Fibroblast of pulmonary artery (primary cell): ENCODE data around the gene PLXNA4.

ENCODE experiments used
- DNase-seq: peaks from one replicate; pipeline ENCODE4 v3.0.0-alpha.2; 2010; ENCODE audit warnings: low read depth
- H3K4me3 ChIP-seq: replicated peaks from 2 replicates; pipeline ENCODE4 v1.5.1; 2011; ENCODE audit warnings: low read depth, mild to moderate bottlenecking, control low read depth, low read length, moderate library complexity
- TF ChIP-seq, protein P1 (sequence below): IDR thresholded peaks from 2 replicates; pipeline ENCODE4 v1.5.1; 2011; ENCODE audit warnings: mild to moderate bottlenecking, control low read depth, low read length, inconsistent platforms; ENCODE audit errors: missing control alignments

PLXNA4 gene

DNA sequence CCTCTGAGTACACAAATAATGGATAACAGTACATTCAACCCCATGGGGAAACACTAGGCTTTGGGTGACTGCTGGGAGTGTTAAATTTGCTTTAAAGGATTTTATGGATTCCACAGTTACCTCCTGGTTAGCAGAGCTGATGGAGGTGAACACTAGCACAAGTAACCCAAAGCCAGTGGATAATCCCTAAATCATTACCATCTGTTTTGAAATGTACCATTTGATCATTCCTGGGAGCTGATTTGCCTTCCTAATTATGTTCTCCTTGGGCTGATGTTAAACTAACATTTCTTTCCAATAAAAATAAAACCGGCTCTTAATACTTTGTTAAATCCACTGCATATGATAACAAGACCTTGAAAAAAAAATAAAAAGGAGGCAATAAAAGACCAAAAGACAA is 493.9 kb downstream of the PLXNA4 start:
- TF ChIP-seq, protein P1, sequence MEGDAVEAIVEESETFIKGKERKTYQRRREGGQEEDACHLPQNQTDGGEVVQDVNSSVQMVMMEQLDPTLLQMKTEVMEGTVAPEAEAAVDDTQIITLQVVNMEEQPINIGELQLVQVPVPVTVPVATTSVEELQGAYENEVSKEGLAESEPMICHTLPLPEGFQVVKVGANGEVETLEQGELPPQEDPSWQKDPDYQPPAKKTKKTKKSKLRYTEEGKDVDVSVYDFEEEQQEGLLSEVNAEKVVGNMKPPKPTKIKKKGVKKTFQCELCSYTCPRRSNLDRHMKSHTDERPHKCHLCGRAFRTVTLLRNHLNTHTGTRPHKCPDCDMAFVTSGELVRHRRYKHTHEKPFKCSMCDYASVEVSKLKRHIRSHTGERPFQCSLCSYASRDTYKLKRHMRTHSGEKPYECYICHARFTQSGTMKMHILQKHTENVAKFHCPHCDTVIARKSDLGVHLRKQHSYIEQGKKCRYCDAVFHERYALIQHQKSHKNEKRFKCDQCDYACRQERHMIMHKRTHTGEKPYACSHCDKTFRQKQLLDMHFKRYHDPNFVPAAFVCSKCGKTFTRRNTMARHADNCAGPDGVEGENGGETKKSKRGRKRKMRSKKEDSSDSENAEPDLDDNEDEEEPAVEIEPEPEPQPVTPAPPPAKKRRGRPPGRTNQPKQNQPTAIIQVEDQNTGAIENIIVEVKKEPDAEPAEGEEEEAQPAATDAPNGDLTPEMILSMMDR = no peak
- no peak for DNase-seq
- no peak overlapping the region for H3K4me3 ChIP-seq

DNA sequence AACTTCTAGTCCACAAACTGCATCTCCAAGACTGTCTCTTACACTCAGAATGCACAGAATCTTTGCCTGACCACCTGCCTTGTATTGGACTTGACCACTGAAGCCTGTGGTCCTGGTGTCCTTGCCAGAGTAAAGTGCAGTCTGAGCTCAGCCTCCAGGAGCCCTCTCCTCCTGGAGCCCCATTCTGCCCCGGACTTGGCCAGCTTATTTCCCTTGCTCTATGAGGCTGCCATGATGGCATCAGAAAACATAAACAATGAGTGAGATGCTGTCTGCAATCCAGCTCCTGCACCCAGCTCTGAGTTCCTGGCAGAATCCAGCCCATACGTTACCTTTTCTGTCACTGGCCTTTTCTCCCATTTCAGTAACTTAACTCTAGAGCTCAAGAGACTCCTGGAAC is 494.6 kb downstream of the PLXNA4 start:
- H3K4me3 ChIP-seq = no peak overlapping the region
- TF ChIP-seq, protein P1 = no peak
- no peak for DNase-seq

DNA sequence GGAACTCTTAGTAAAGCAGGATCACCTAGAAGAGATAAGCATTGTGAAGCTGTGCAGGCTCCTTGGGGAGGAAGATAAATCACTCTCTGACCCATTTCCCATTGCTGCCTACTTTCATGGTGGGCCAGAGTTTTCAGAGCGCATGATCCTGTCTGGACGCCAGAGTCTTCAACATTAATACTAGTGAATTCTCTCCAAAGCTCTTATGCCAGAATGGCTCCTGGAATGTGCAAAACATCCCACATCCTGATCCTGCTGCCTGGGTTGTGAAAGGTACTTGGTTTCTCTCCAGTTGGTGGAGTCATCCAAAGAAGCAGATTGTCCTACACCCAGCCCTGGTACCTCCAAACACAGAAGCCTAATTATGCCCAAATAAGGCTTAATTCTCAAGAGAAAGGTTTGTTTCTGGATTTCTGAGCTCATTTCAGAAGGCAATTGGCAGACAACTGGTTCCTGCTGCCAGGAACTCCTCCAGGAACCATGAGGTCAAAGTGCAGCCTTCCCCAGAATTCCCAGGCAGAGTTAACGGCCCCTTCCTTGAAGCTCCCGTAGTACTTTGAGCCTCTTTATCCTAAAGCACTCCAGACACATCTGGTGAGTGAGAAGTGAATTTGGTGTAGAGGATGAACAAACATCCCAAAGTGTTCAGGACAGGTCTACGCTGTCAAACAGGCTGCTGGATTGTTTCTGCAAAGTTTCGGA is 495.2 kb downstream of the PLXNA4 start:
- peak; percentile 85 for DNase-seq
- H3K4me3 ChIP-seq = no peak overlapping the region
- TF ChIP-seq, protein P1 = no peak

DNA sequence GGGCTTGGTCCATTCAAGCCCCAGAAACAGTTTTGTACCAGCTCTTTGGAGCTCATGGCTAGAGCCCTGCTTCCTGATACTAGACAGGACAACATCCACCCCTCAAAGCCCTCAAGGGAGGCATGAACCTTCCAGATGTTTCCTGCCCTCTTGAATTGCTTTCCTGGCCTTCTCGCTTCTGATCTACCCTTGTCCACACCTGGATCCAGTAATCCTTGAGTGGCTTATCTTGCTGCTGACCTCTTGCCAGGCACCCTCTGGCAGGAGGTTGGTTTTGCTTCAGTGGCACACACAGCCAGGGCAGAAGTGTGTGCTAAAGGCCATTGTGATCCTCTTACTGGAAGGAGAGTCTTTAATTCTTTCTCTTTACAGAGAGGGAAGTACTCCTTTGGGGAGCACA is 495.8 kb downstream of the PLXNA4 start:
- H3K4me3 ChIP-seq = no peak overlapping the region
- DNase-seq = no peak
- TF ChIP-seq, protein P1 = no peak

DNA sequence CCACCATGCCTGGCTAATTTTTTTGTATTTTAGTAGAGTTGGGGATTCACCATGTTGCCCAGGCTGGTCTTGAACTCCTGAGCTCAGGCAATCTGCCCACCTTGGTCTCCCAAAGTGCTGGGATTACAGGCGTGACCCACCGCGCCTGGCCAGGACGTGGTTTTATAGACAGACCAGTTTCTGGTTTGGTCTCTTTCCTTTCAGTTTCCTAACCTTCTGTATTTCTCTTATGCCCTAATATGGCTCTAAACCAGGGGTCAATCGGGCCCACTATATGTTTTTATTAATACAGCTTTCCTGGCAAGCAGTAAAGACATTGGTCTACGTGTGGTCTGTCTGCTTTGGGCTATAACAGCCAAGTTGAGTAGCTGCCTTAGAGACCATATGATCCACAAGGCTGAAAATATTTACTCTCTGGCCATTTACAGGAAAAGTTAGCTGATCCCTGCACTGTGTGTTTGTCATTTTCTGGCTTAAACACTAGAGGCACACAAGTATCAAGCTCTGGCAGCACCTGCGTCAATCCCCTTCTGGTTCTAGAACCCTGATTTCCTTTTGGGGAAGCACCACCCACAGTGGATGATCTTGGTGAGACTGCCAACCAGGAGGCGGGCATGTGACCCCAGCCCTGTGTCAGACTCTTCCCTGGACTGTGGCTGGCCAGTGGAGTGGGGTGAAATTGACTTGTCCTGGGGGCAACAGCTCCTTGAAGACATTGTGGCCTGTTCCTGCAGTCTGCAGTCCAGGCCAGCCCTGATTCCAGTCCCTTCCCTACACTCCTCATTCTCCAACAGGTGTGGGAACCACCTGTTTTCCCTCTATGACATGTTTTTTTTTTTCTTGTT is 497.2 kb downstream of the PLXNA4 start:
- no peak overlapping the region for H3K4me3 ChIP-seq
- no peak for DNase-seq
- TF ChIP-seq, protein P1 = no peak

DNA sequence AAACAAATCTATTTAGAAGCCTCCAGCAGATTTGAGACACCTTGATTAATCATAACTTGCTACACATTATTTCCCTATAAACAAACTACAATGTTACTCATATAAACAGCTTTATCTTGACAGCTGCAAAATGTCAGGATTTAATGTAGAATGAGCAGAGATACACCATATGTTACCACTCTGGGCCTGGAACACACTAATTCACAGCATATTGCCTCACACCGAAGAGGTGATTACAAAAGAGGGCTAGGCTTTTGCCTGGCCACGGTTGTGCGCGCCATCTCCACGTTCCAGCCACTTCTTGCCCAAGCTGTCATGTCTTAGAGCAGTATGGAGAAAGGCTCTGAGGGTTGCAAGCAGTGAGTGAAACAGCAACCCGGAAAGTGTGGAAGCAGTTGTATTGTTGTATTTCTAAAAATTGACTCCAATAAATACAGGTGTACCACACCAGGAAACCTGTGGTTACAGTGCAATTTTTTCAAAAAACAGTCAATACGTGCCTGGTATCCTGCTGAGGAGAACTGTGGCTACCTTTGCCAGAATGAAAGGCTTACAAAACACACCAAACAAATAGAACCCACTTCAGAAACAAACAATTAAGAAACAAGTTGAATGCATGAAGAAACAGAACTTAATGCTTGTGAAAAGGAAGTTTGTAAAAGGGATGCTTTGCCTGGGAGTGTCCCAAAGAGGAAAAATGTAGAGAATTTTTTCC is 498.1 kb downstream of the PLXNA4 start:
- H3K4me3 ChIP-seq = no peak overlapping the region
- TF ChIP-seq, protein P1 = no peak
- peak; percentile 69 for DNase-seq
